ENCODE results near the gene DEFB121. TPM values are rescaled to one million over a fixed set of nuclear protein-coding genes. Genes with fewer than 3 reads are reported as not detected.
"Not testable (repeated sequence)": the region's sequence is repeated elsewhere in the genome, so short reads cannot be mapped to it uniquely, and the experiment has no call there.

DEFB121 gene
- total RNA-seq, 1 experiment from 2014 or later = not detected

DNA sequence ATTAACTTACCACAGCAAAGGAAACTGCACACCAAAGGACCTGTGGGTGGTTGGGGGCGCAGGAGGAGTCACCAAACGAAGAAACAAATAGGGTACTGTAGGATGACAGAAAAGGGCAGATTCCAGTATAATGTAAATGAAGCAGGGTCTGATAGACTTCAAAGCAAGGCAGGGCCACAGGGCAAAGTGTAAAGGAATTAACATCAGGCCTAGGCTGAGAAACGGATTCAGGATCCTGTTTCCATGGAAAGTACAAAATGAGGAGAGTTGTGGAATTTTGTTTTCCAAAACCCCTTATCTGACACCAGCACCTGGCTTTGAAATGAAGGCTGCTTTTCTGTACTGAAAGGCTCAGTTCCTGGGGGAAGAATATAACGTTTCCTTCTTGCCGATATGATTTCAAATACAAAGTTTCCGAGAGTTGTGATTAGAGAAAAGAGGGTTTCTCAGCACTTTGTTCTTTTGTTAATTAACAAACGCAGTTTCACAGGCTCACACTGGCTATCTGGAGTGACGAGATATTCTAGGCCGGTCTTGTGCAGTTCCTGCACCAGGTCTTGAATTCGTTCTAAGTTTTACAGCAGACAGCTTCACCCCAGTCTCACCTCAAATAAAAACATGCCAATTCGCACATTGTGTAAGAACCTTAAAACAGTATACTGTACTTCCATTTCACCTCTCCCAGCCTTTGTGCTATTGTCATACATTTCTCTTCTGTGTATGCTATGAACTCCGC lies 40.2 kb upstream of the DEFB121 start:
- H3K27ac Mint-ChIP-seq (ENCODE audit: unreplicated experiment) = no peak overlapping the region
- BruUV-seq (replicated peaks) = no TSS peak
- DNase-seq = no peak
- CTCF ChIA-PET = no interaction called here
- H3K4me3 Mint-ChIP-seq (ENCODE audit: low read depth, unreplicated experiment) = no peak overlapping the region
- no peaks in the 10 kb centered on the region for H3K36me3 Mint-ChIP-seq (ENCODE audit: insufficient read depth, unreplicated experiment)
- H3K9me3 Mint-ChIP-seq (ENCODE audit: low read depth, unreplicated experiment) = no peaks in the 10 kb centered on the region
- intact Hi-C loops (cut with micrococcal nuclease; ENCODE audit: unreplicated experiment) = loop anchor here (5.0 kb wide), 1 partner anchor 34 kb away; no protein-coding TSS in a partner anchor
- TF ChIP-seq, protein P1, sequence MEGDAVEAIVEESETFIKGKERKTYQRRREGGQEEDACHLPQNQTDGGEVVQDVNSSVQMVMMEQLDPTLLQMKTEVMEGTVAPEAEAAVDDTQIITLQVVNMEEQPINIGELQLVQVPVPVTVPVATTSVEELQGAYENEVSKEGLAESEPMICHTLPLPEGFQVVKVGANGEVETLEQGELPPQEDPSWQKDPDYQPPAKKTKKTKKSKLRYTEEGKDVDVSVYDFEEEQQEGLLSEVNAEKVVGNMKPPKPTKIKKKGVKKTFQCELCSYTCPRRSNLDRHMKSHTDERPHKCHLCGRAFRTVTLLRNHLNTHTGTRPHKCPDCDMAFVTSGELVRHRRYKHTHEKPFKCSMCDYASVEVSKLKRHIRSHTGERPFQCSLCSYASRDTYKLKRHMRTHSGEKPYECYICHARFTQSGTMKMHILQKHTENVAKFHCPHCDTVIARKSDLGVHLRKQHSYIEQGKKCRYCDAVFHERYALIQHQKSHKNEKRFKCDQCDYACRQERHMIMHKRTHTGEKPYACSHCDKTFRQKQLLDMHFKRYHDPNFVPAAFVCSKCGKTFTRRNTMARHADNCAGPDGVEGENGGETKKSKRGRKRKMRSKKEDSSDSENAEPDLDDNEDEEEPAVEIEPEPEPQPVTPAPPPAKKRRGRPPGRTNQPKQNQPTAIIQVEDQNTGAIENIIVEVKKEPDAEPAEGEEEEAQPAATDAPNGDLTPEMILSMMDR (IDR thresholded peaks at IDR 0.05; ENCODE audit: unreplicated experiment) = no peak
- no peaks in the 10 kb centered on the region for H3K4me1 Mint-ChIP-seq (ENCODE audit: low read depth, unreplicated experiment)
- H3K27me3 Mint-ChIP-seq (ENCODE audit: unreplicated experiment) = peaks cover 39% of the 10 kb centered on the region

DNA sequence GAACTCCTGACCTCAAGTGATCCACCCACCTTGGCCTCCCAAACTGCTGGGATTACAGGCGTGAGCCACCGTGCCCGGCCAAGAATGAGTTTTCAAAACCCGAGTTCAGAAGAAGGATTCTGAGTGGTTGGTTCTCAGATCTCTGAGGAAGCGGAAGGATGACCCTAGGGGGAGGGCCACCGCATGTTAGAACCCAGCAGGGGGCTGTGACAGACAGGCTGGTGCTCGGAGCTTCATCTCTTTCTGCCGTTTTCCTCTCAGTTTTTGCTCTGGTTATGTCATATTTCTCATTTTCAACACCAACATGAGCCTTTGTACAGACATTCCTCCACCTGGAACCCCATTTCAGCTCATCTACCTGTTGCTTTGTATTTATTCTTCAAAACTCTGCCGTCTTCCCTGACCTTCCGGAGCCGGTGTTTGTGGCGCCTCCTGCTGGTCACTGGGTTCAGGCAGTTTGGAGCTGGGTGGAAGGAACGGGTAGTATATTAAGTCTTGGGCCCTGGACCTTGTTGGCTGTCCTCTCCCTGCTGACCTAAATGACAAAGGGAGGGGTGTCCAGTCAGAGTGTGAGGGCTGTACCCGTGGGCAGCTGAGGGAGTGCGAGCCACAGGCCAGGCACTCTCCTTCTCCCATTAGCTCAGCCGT lies 34.1 kb upstream of the DEFB121 start, which contains the start of gene DEFB123:
Gene DEFB123, plus strand, starts transcription at position 621 of the 648 bp plus-strand sequence. CDS start 67 bp downstream, outside the sequence.
- Mint-ChIP-seq H3K4me1 (ENCODE audit: low read depth, unreplicated experiment) (no peaks in the 10 kb centered on the region), H3K9me3 (ENCODE audit: low read depth, unreplicated experiment) (no peaks in the 10 kb centered on the region), H3K4me3 (ENCODE audit: low read depth, unreplicated experiment) (no peak within 1 kb of the TSS), H3K27me3 (ENCODE audit: unreplicated experiment) (peaks cover 86% of the 10 kb centered on the region), H3K36me3 (ENCODE audit: insufficient read depth, unreplicated experiment) (no peaks in the 10 kb centered on the region), H3K27ac (ENCODE audit: unreplicated experiment) (no peak within 1 kb of the TSS)
- CTCF ChIA-PET = interaction anchor here (1.1 to 1.2 kb wide), 2 partner anchors 9 to 16 kb away, joined by 7 read pairs; no protein-coding TSS in a partner anchor
- no TSS peak for BruUV-seq (replicated peaks)
- TF ChIP-seq, protein P1 (IDR thresholded peaks at IDR 0.05; ENCODE audit: unreplicated experiment) = peak; percentile 33
- intact Hi-C loops (cut with micrococcal nuclease; ENCODE audit: unreplicated experiment) = no loop called here
- DNase-seq = peak; percentile 18

DNA sequence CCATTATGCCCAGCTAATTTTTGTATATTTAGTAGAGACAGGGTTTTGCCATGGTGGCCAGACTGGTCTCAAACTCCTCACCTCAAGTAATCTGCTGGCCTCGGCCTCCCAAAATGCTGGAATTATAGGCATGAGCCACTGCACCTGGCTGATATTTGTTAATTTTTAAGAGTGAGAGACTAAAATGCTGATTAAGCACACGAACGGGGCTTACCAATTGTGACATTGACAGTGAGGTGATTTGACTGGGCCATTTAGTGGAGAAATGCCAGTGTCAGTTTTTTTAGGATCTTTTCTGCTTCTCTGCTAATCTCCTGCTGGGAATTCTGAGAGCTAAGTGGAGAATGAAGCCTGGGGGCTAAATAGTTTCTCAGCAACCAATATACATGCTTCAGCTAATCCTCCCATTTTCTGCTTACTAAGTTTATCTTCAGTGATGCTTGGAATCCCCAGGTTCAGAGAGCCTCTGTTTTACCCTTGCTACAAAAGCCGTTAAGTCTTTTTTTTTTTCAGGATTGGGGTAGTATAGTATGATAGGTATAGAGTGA lies 24.6 kb upstream of the DEFB121 start:
- TF ChIP-seq, protein P1 (IDR thresholded peaks at IDR 0.05; ENCODE audit: unreplicated experiment) = no peak
- Mint-ChIP-seq H3K4me1 (ENCODE audit: low read depth, unreplicated experiment) (no peaks in the 10 kb centered on the region), H3K27me3 (ENCODE audit: unreplicated experiment) (peaks cover 49% of the 10 kb centered on the region), H3K36me3 (ENCODE audit: insufficient read depth, unreplicated experiment) (no peaks in the 10 kb centered on the region), H3K27ac (ENCODE audit: unreplicated experiment) (no peak overlapping the region), H3K4me3 (ENCODE audit: low read depth, unreplicated experiment) (no peak overlapping the region), H3K9me3 (ENCODE audit: low read depth, unreplicated experiment) (no peaks in the 10 kb centered on the region)
- CTCF ChIA-PET = interaction anchor here (0.6 to 1.3 kb wide), 4 partner anchors 18 to 181 kb away, joined by 3 to 8 read pairs (median 4); partner anchors contain the start of gene HM13
- intact Hi-C loops (cut with micrococcal nuclease; ENCODE audit: unreplicated experiment) = no loop called here
- no peak for DNase-seq
- no TSS peak for BruUV-seq (replicated peaks)

DNA sequence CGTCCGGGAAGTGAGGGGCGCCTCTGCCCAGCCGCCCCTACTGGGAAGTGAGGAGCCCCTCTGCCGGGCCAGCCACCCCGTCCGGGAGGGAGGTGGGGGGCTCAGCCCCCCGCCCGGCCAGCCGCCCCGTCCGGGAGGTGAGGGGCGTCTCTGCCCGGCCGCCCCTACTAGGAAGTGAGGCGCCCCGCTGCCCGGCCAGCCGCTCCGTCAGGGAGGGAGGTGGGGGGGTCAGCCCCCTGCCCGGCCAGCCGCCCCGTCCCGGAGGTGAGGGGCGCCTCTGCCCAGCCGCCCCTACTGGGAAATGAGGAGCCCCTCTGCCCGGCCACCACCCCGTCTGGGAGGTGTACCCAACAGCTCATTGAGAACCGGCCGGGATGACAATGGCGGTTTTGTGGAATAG lies 21.6 kb upstream of the DEFB121 start:
- H3K27me3 Mint-ChIP-seq (ENCODE audit: unreplicated experiment) = peaks cover 51% of the 10 kb centered on the region
- BruUV-seq (replicated peaks); H3K9me3 Mint-ChIP-seq (ENCODE audit: low read depth, unreplicated experiment); H3K4me1 Mint-ChIP-seq (ENCODE audit: low read depth, unreplicated experiment); H3K27ac Mint-ChIP-seq (ENCODE audit: unreplicated experiment); DNase-seq; H3K4me3 Mint-ChIP-seq (ENCODE audit: low read depth, unreplicated experiment); CTCF ChIA-PET; H3K36me3 Mint-ChIP-seq (ENCODE audit: insufficient read depth, unreplicated experiment); intact Hi-C loops (cut with micrococcal nuclease; ENCODE audit: unreplicated experiment): not testable (repeated sequence)

DNA sequence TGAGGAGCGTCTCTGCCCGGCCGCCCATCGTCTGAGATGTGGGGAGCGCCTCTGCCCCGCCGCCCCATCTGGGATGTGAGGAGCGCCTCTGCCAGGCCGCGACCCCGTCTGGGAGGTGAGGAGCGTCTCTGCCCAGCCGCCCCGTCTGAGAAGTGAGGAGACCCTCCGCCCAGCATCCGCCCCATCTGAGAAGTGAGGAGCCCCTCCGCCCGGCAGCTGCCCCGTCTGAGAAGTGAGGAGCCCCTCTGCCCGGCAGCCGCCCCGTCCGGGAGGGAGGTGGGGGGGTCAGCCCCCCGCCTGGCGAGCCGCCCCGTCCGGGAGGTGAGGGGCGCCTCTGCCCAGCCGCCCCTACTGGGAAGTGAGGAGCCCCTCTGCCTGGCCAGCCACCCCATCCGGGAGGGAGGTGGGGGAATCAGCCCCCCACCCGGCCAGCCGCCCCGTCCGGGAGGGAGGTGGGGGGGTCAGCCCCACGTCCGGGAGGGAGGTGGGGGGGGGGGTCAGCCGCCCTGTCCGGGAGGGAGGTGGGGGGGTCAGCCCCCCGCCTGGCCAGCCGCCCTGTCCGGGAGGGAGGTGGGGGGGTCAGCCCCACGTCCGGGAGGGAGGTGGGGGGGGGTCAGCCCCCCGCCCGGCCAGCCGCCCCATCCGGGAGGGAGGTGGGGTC lies 21.0 kb upstream of the DEFB121 start:
- H3K27me3 Mint-ChIP-seq (ENCODE audit: unreplicated experiment) = peaks cover 52% of the 10 kb centered on the region
- not testable (repeated sequence) for H3K9me3 Mint-ChIP-seq (ENCODE audit: low read depth, unreplicated experiment)

More for the DNA sequence above, 21.0 kb upstream of the DEFB121 start:
- H3K4me1 Mint-ChIP-seq (ENCODE audit: low read depth, unreplicated experiment); H3K4me3 Mint-ChIP-seq (ENCODE audit: low read depth, unreplicated experiment); BruUV-seq (replicated peaks); H3K27ac Mint-ChIP-seq (ENCODE audit: unreplicated experiment); CTCF ChIA-PET; DNase-seq; intact Hi-C loops (cut with micrococcal nuclease; ENCODE audit: unreplicated experiment); H3K36me3 Mint-ChIP-seq (ENCODE audit: insufficient read depth, unreplicated experiment): not testable (repeated sequence)

All from Calu3 (cell line).